ENCODE measurements around the gene KIN.

DNA sequence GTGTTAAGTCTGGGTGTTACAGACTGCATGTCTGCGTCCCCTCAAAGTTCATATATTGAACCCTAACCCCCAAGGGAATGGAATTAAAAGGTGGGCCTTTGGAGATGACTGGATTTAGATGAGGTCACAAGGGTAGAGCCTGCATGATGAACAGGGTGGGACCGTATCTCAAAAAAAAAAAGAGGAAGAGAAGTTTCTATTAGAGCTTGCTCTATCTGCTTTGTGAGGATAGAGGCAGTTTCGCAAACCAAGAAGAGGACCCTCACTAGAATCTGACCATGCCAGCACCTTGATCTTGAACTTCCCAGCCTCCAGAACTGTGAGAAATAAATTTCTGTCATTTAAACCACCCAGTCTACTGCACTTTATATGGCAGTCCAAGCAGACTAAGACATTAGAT lies 1.4 kb downstream of the KIN start:
- TF ChIP-seq ZNF211 (tag by site-specific recombination; IDR thresholded peaks at IDR 0.05; ENCODE audit: low read depth) (no peak), KLF9 (tag by site-specific recombination; IDR thresholded peaks at IDR 0.05; ENCODE audit: low read depth) (no peak)
- TF ChIP-seq, protein P1, sequence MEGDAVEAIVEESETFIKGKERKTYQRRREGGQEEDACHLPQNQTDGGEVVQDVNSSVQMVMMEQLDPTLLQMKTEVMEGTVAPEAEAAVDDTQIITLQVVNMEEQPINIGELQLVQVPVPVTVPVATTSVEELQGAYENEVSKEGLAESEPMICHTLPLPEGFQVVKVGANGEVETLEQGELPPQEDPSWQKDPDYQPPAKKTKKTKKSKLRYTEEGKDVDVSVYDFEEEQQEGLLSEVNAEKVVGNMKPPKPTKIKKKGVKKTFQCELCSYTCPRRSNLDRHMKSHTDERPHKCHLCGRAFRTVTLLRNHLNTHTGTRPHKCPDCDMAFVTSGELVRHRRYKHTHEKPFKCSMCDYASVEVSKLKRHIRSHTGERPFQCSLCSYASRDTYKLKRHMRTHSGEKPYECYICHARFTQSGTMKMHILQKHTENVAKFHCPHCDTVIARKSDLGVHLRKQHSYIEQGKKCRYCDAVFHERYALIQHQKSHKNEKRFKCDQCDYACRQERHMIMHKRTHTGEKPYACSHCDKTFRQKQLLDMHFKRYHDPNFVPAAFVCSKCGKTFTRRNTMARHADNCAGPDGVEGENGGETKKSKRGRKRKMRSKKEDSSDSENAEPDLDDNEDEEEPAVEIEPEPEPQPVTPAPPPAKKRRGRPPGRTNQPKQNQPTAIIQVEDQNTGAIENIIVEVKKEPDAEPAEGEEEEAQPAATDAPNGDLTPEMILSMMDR (tag by site-specific recombination; IDR thresholded peaks at IDR 0.05) = no peak
- TF ChIP-seq, protein P2, sequence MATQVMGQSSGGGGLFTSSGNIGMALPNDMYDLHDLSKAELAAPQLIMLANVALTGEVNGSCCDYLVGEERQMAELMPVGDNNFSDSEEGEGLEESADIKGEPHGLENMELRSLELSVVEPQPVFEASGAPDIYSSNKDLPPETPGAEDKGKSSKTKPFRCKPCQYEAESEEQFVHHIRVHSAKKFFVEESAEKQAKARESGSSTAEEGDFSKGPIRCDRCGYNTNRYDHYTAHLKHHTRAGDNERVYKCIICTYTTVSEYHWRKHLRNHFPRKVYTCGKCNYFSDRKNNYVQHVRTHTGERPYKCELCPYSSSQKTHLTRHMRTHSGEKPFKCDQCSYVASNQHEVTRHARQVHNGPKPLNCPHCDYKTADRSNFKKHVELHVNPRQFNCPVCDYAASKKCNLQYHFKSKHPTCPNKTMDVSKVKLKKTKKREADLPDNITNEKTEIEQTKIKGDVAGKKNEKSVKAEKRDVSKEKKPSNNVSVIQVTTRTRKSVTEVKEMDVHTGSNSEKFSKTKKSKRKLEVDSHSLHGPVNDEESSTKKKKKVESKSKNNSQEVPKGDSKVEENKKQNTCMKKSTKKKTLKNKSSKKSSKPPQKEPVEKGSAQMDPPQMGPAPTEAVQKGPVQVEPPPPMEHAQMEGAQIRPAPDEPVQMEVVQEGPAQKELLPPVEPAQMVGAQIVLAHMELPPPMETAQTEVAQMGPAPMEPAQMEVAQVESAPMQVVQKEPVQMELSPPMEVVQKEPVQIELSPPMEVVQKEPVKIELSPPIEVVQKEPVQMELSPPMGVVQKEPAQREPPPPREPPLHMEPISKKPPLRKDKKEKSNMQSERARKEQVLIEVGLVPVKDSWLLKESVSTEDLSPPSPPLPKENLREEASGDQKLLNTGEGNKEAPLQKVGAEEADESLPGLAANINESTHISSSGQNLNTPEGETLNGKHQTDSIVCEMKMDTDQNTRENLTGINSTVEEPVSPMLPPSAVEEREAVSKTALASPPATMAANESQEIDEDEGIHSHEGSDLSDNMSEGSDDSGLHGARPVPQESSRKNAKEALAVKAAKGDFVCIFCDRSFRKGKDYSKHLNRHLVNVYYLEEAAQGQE (tag by site-specific recombination; IDR thresholded peaks at IDR 0.05) = no peak
